HAP-1 (cell line): ENCODE measurements around the gene RNASE11.
"Not testable (repeated sequence)": the region's sequence is repeated elsewhere in the genome, so short reads cannot be mapped to it uniquely, and the experiment has no call there.

ENCODE experiments used
- DNase-seq, 2 experiments: peaks; one replicate each; pipeline ENCODE4 v3.0.0-alpha.2; 2016 to 2020; ENCODE audit warnings: low spot score in 2 of 2
- H3K27me3 ChIP-seq: fragments of 250-450 bp; sonication (Bioruptor Pico); 2 replicates; pipeline ENCODE4 v1.5.1; 2020; ENCODE audit warnings: low read depth, mild to moderate bottlenecking, moderate library complexity
- H3K36me3 ChIP-seq: fragments of 250-450 bp; sonication (Bioruptor Pico); replicated peaks from 2 replicates; pipeline ENCODE4 v1.5.1; 2020; ENCODE audit warnings: mild to moderate bottlenecking
- H3K4me1 ChIP-seq: fragments of 250-450 bp; sonication (Bioruptor Pico); 2 replicates; pipeline ENCODE4 v1.5.1; 2020; ENCODE audit warnings: mild to moderate bottlenecking
- H3K4me3 ChIP-seq: fragments of 250-450 bp; sonication (Bioruptor Pico); 2 replicates; pipeline ENCODE4 v1.5.1; 2020; ENCODE audit warnings: mild to moderate bottlenecking, moderate library complexity
- H3K9me3 ChIP-seq: fragments of 250-450 bp; sonication (Bioruptor Pico); 2 replicates; pipeline ENCODE4 v1.5.1; 2020; ENCODE audit warnings: mild to moderate bottlenecking, moderate library complexity
- in situ Hi-C: fragments of 300-500 bp; cut with MboI; formaldehyde crosslinking; loops from 3 replicates; pipeline ENCODE4 v1.14.3; 2020; ENCODE audit warnings: low sequenced_read_pairs, inconsistent platforms, mixed read lengths

Gene RNASE11

GRCh38 chr14:20609215-20610001 is 21.6 kb upstream of the RNASE11 start:
- Histone ChIP-seq H3K27me3 (no peaks in the 10 kb centered on the region), H3K9me3 (no peaks in the 10 kb centered on the region), H3K36me3 (no peaks in the 10 kb centered on the region), H3K4me3 (peak overlapping the region; percentile 78), H3K4me1 (peaks cover 9% of the 10 kb centered on the region)
- peak; percentile 77 to 86 for DNase-seq
- in situ Hi-C loops: loop anchor here (10.0 kb wide), 1 partner anchor 275 kb away; the partner anchor contains the start of gene CCNB1IP1

GRCh38 chr14:20608383-20609110 is 20.7 kb upstream of the RNASE11 start:
- in situ Hi-C loops: loop anchor here (10.0 kb wide), 1 partner anchor 274 kb away; the partner anchor contains the start of gene CCNB1IP1

GRCh38 chr14:20607617-20608016 is 19.8 kb upstream of the RNASE11 start:
- peaks cover 9% of the 10 kb centered on the region for H3K4me1 ChIP-seq
- no peak overlapping the region for H3K4me3 ChIP-seq
- no peaks in the 10 kb centered on the region for H3K27me3 ChIP-seq
- DNase-seq: no peak
- no peaks in the 10 kb centered on the region for H3K9me3 ChIP-seq
- no peaks in the 10 kb centered on the region for H3K36me3 ChIP-seq
- in situ Hi-C loops: loop anchor here (10.0 kb wide), 1 partner anchor 273 kb away; the partner anchor contains the start of gene CCNB1IP1

More at GRCh38 chr14:20608383-20609110, 20.7 kb upstream of the RNASE11 start:
- Histone ChIP-seq H3K27me3 (no peaks in the 10 kb centered on the region), H3K4me3 (peak overlapping the region; percentile 78), H3K4me1 (peaks cover 9% of the 10 kb centered on the region), H3K9me3 (no peaks in the 10 kb centered on the region), H3K36me3 (no peaks in the 10 kb centered on the region)
- peak; percentile 55 to 65 for DNase-seq

GRCh38 chr14:20606902-20607242 is 19.1 kb upstream of the RNASE11 start:
- in situ Hi-C loops: loop anchor here (10.0 kb wide), 1 partner anchor 272 kb away; the partner anchor contains the start of gene CCNB1IP1
- H3K4me1 ChIP-seq: peaks cover 9% of the 10 kb centered on the region
- H3K36me3 ChIP-seq: no peaks in the 10 kb centered on the region
- H3K4me3 ChIP-seq: no peak overlapping the region
- no peaks in the 10 kb centered on the region for H3K27me3 ChIP-seq
- no peaks in the 10 kb centered on the region for H3K9me3 ChIP-seq
- DNase-seq: no peak

DNA sequence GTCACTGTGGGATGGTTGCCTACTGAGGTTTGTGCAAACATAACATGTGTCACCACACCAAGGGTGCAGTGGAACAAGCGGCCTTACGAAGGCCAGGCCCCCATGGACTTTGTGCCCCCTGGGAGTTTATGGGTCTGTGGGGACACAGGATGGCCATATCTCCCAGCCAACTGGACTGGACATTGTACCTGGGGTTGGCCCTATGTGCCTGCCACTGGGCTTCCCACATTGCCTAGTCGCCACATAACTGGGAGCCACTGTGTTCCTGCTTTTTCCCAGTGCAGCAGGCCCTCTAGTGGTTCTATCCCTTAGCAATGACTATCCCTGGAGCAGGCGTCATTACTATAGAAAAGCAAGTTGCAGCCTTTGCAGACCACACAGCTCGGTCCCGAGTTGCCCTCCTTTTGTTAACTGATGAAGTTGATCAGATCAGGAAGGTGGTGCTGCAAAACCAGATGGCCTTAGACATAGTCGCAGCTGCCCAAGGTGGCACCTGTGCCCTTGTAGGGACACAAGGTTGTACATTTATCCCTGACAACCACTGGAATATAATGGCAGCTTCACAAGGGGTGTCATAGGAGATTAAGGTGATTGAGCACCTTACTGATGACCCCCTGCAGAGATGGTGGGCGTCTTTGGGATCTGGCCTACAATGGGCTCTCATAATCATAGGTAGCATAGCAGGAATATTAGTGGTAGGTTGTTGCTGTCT is 18.5 kb upstream of the RNASE11 start:
- peak; percentile 47 to 62 for DNase-seq
- in situ Hi-C loops: loop anchor here (10.0 kb wide), 1 partner anchor 272 kb away; the partner anchor contains the start of gene CCNB1IP1

DNA sequence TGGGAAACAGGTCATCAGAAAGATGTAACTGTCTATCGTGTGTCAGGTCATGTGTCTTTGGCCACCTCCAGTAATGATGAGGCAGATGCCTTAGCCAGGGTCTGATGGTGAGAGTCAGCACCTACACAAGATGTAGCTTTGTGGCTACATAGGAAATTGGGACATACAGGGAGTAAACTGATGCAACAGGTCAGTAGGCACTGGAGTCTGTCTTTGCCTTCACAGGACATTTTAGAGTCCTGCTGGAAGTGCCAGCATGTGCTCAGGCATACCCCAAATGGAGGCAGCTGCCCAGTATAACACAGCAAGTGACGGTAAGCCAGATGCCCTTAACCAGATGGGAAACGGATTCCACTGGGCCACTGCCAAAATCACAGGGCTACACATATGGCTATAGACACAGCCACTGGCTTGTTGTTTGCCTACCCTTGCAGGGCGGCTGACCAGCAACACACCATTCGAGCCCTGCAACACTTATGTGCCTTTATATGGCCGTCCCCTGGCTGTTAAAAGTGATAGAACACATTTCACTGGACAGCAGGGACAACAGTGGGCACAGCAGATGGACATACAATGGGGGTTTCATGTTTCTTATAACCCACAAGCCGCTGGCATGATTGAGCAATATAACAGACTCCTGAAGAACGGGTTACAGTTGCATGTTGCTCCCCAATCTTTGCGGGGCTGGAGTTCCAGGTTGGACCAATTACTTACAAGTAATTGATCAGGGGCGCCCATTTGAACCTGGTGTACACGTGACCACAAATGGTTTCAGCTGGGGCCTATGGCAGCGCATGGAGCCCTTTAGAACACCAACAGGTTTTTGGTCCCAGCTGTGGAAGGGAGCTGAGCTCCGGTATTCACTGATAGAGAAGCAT is 16.3 kb upstream of the RNASE11 start:
- in situ Hi-C loops: loop anchor here (5.0 to 10.0 kb wide), 2 partner anchors 72 to 269 kb away; partner anchors contain the start of gene CCNB1IP1
- no peak overlapping the region for H3K4me3 ChIP-seq
- H3K4me1 ChIP-seq: peaks cover 6% of the 10 kb centered on the region
- DNase-seq: no peak
- H3K27me3 ChIP-seq: no peaks in the 10 kb centered on the region
- no peaks in the 10 kb centered on the region for H3K9me3 ChIP-seq
- no peaks in the 10 kb centered on the region for H3K36me3 ChIP-seq

More for the DNA sequence above, 18.5 kb upstream of the RNASE11 start:
- no peaks in the 10 kb centered on the region for H3K36me3 ChIP-seq
- H3K9me3 ChIP-seq: no peaks in the 10 kb centered on the region
- H3K4me3 ChIP-seq: no peak overlapping the region
- H3K27me3 ChIP-seq: no peaks in the 10 kb centered on the region
- H3K4me1 ChIP-seq: peaks cover 9% of the 10 kb centered on the region

GRCh38 chr14:20602583-20602982 is 14.8 kb upstream of the RNASE11 start:
- no peaks in the 10 kb centered on the region for H3K36me3 ChIP-seq
- H3K9me3 ChIP-seq: no peaks in the 10 kb centered on the region
- H3K4me3 ChIP-seq: no peak overlapping the region
- H3K27me3 ChIP-seq: no peaks in the 10 kb centered on the region
- H3K4me1 ChIP-seq: no peaks in the 10 kb centered on the region
- in situ Hi-C loops: loop anchor here (5.0 to 10.0 kb wide), 2 partner anchors 70 to 268 kb away; partner anchors contain the start of gene CCNB1IP1
- DNase-seq: no peak

DNA sequence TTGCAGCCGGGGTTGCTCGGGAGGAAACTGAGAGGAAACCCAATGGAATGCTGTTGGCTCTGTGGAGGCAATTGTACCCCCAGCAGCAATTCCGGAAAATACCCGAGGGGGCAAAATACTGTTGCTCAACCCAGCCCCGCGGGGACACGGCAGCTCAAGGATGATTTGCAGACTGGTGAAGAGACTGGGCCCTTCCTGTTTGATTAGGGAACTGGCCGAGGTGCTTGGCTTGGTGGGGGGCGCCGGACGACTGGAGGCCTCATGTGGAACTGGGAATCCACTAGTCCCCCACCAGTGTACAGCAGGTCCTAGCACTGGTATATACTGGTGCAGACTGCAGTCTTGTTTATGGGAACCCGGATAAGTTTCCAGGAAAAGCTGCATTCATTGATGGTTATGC is 13.7 kb upstream of the RNASE11 start:
- DNase-seq: no peak
- Histone ChIP-seq H3K27me3 (no peaks in the 10 kb centered on the region), H3K36me3 (no peaks in the 10 kb centered on the region), H3K4me1 (no peaks in the 10 kb centered on the region), H3K4me3 (no peak overlapping the region), H3K9me3 (no peaks in the 10 kb centered on the region)
- in situ Hi-C loops: loop anchor here (5.0 to 10.0 kb wide), 2 partner anchors 69 to 267 kb away; partner anchors contain the start of gene CCNB1IP1

- no peak for DNase-seq
- in situ Hi-C loops: no loop called here
- H3K4me1 ChIP-seq: no peaks in the 10 kb centered on the region
- H3K4me3 ChIP-seq: no peak overlapping the region
- no peaks in the 10 kb centered on the region for H3K9me3 ChIP-seq
- peaks cover 5% of the 10 kb centered on the region; the same call in 1 of the 2 replicates for H3K27me3 ChIP-seq
- H3K36me3 ChIP-seq: no peaks in the 10 kb centered on the region
These were observed 9.3 kb upstream of the RNASE11 start for GRCh38 chr14:20597108-20597507.

DNA sequence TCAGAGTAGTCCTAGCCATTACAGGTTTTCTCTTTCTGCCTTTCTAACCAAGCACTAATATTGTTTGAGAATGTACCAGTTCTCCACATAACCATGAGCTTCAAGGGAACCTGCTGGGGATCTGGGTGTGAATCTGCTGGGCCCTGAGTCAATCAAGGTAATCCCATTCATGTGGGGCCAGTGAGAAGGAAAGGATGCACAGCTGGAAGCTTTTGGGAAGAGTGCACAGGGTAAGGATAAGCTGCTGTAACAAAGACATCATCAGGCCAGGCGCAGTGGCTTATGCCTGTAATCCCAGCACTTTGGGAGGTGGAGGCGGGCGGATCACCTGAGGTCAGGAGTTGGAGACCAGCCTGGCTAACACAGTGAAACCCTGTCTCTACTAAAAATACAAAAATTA is 7.9 kb upstream of the RNASE11 start:
- H3K9me3 ChIP-seq, in situ Hi-C loops, H3K4me3 ChIP-seq, H3K4me1 ChIP-seq, DNase-seq, H3K36me3 ChIP-seq: not testable (repeated sequence)
- peaks cover 14% of the 10 kb centered on the region for H3K27me3 ChIP-seq

DNA sequence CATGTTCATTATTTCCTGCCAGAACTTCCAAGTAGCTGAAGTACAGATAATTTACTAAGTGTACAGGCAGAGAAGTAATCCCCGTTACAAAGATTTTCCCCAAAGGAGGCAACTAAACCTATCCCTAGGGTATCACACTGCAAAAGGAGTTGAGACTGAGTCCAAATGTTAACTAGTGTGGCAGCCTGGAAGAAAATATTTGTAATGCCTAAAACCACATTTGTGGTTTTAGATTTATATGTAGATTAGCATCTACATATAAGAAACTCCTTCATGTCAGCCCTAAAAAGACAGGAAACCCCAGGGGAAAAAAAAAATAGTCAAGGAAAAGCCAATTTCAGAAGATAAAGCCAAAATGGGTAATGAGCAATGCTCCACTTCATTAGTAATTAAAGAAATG is 4.8 kb upstream of the RNASE11 start:
- in situ Hi-C loops: no loop called here
- Histone ChIP-seq H3K9me3 (no peaks in the 10 kb centered on the region), H3K4me3 (no peak overlapping the region), H3K4me1 (no peaks in the 10 kb centered on the region), H3K36me3 (no peaks in the 10 kb centered on the region), H3K27me3 (peaks cover 14% of the 10 kb centered on the region)
- no peak for DNase-seq

DNA sequence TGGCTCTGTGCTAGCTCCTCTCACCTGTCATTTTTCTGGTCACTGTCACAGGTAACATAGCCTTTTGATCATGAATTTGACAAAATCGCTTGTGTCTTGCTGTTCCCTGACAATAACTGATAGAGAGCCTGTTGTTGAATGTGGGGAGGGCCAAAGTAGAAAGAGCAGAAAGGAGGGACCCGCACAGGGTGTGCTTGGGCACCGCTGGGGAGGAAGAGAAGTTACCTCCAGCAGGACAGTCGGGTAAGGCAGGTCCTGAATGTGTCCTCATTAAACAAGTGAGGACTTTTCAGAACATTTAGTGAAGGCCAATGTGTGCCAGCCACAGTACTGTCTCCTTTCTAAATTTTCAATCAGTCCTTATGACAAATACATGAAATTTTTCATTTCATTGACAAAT is 3.4 kb upstream of the RNASE11 start, which contains the start of gene RNASE12:
TSS of gene RNASE12 (minus strand) at position 142 of the 400 bp plus-strand sequence. CDS start 653 bp downstream, outside the sequence.
- no peak for DNase-seq
- Histone ChIP-seq H3K4me3 (no peak within 1 kb of the TSS), H3K27me3 (peaks cover 14% of the 10 kb centered on the region), H3K9me3 (no peaks in the 10 kb centered on the region), H3K4me1 (no peaks in the 10 kb centered on the region), H3K36me3 (no peaks in the 10 kb centered on the region)
- in situ Hi-C loops: no loop called here
